Ovary (tissue), 3 donors: Measurements from ENCODE around the gene STIP1.

ENCODE experiments used
- CTCF ChIP-seq, 3 donors: fragments of 450-650 bp in 2 of 3; fragments of 200-600 bp in 1 of 3; IDR thresholded peaks; one replicate each; pipeline versions ENCODE4 v1.5.1 to v1.8.0; 2016 to 2022; ENCODE audit warnings: antibody characterized with exemption in 3 of 3, mild to moderate bottlenecking in 1 of 3
- POLR2A ChIP-seq: fragments of 450-650 bp; IDR thresholded peaks from one replicate; pipeline ENCODE4 v1.6.1; 2017; ENCODE audit warnings: antibody characterized with exemption, mild to moderate bottlenecking, moderate library complexity
- donor health status: DM: no; HTN: no; CAD: no.

- TF ChIP-seq CTCF (IDR thresholded peaks at IDR 0.05) (no peak), POLR2A (no peak)
Observed at GRCh38 chr11:64247729-64248531, 62.0 kb downstream of the STIP1 start.
